GM08714 (cell line): ENCODE measurements around the gene ZDBF2.
"Not testable (repeated sequence)": the region's sequence is repeated elsewhere in the genome, so short reads cannot be mapped to it uniquely, and the experiment has no call there.

Experiments
- H3K4me3 ChIP-seq: fragments of 200-500 bp; sonication (Bioruptor generic); 2 replicates; pipeline ENCODE4 v1.5.1; 2014; ENCODE audit warnings: mild to moderate bottlenecking, low read length, inconsistent platforms
- ZNF274 ChIP-seq: IDR thresholded peaks from 2 replicates; pipeline ENCODE4 v1.6.1; 2012; ENCODE audit warnings: mild to moderate bottlenecking, low read depth, low read length

The ZDBF2 gene

GRCh38 chr2:206336861-206337260 is 62.4 kb downstream of the ZDBF2 start:
- H3K4me3 ChIP-seq, result no peak overlapping the region
- TF ChIP-seq ZNF274, result no peak

DNA sequence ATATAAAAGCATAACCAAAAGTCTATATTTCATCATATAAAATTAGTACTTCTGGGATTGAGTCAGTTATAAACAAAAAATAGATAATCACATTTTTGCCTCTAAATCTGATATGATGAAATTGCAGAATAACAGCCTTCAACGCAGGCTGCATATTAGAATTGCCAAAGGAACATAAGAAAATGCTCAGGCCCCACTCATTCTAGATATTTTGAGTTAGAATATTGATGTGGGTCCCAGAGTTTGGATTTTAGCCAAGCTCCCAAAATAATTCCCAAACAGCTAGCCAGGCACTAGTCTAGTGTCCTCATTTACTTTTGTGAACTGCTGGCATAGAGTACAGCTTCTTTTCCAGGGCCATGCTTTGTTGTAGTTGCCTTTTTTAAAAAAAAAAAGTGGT is 63.5 kb downstream of the ZDBF2 start:
- H3K4me3 ChIP-seq, result no peak overlapping the region
- TF ChIP-seq ZNF274, result no peak

DNA sequence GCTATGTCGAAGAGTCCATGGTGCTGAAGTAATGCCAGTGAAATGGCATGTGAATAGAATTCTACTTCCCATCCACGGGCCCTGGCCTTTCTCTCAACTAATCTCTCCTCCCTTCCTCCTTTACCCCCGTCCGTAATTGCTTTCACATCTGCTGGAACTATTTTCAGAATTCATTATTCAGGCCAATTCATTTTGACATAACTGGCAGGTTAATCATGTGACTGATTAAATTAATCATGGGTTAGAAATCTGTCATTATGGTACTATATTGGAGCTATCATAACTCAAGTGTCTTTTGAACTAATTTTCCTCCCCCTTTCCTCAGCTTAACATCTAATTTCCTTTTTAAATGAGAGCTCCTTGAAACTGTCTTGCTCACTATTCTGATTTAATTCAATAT is 66.9 kb downstream of the ZDBF2 start:
- no peak overlapping the region for H3K4me3 ChIP-seq
- no peak for TF ChIP-seq ZNF274

DNA sequence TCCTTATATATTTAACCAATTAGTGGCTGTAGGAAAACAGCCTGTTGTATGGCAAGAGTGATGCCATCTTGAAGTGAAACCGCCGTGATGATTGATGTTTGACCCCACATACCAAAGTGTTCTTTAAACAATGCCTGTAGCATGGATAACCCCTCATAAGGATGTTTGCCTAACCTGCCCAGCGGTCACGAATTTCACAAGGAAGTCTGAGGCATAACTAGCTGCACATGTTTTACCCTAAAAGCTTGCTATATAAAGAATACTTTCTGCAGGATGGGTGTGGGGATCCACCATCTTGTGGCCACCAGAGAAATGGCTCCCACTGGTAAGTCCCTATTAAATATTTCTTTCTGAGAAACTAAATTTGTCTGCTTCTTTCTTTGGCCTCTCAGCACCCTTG is 68.7 kb downstream of the ZDBF2 start:
- no peak overlapping the region for H3K4me3 ChIP-seq
- no peak for TF ChIP-seq ZNF274

DNA sequence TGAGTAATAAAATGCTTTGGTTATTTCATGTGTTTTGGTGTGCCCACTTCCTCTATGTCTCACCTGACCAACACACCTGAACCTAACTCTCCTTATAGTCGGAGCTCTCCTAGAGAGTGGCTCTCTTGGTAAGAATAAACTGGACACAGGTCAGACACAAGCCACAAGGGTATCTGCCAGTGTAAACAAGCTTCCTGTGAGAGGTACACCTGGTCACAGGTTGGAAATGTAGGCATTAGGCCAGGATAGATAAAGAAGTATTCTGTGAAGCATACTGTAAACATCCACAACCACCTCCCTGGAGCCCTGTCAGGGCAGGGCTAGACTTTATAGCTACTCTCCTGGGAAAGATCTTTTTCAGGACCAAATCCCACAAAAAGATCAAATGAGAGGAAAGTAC is 69.4 kb downstream of the ZDBF2 start:
- H3K4me3 ChIP-seq, result no peak overlapping the region
- no peak for TF ChIP-seq ZNF274

- no peak for TF ChIP-seq ZNF274
- no peak overlapping the region for H3K4me3 ChIP-seq
These were observed 71.1 kb downstream of the ZDBF2 start for GRCh38 chr2:206345606-206346005.

DNA sequence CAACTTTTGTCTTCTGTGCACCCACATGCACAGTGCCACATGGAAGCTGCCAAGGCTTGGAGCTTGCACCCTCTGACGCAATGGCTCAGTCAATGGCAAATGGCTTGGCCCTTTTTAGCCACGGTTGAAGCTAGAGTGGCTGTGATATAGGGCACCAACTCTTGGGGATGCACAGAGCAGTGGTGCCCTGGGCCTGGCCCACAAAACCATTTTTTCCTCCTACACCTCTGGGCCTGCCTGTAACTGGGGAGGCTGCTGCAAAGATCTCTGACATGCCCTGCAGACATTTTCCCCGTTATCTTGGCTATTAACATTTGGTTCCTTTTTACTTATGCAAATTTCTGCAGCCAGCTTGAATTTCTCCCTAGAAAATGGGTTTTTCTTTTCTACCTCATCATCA is 74.9 kb downstream of the ZDBF2 start:
- H3K4me3 ChIP-seq, result no peak overlapping the region

GRCh38 chr2:206352571-206352970 is 78.1 kb downstream of the ZDBF2 start:
- no peak for TF ChIP-seq ZNF274

More for the DNA sequence above, 74.9 kb downstream of the ZDBF2 start:
- no peak for TF ChIP-seq ZNF274

DNA sequence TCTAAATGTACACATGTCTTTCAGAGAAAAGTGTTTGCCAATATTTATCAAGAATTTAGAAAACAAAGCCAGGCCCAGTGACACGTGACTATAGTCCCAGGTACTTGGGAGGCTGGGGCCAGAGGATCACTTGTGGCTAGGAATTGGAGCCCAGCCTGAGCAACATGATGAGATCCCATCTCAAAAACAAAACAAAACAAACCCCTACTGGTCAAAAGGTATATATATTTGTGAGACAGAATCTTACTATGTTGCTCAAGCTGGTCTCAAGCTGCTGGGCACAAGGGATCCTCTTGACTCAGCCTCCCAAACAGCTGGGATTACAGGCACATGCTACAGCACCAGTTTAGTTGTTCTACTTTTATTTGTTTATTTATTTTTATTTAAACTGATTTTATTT is 79.2 kb downstream of the ZDBF2 start:
- no peak overlapping the region for H3K4me3 ChIP-seq
- no peak for TF ChIP-seq ZNF274

More at GRCh38 chr2:206352571-206352970, 78.1 kb downstream of the ZDBF2 start:
- H3K4me3 ChIP-seq, result no peak overlapping the region

DNA sequence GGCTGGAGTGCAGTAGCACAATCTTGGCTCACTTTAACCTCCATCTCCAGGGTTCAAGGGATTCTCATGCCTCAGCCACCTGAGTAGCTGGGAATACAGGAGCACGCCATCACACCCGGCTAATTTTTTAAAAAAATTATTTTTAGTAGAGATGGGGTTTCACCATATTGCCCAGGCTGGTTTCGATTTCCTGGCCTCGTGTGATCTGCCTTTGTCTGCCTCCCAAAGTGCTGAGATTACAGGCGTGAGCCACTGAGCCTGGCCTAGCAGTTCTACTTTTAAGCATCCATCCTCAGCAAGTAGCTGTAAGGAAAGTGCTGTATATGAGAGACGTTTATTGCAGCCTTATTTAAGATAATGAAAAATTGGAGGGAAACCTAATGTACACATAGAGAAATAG is 79.7 kb downstream of the ZDBF2 start:
- no peak overlapping the region for H3K4me3 ChIP-seq
- no peak for TF ChIP-seq ZNF274

DNA sequence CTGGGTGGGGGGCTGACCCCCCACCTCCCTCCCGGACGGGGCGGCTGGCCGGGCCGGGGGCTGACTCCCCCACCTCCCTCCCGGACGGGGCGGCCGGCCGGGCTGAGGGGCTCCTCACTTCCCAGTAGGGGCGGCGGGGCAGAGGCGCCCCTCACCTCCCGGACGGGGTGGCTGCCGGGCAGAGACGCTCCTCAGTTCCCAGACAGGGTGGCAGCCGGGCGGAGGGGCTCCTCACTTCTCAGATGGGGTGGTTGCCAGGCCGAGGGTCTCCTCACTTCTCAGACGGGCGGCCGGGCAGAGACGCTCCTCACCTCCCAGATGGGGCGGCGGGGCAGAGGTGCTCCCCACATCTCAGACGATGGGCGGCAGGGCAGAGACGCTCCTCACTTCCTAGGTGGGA is 82.4 kb downstream of the ZDBF2 start:
- not testable (repeated sequence) for H3K4me3 ChIP-seq

GRCh38 chr2:206360840-206361239 is 86.4 kb downstream of the ZDBF2 start:
- H3K4me3 ChIP-seq, result not testable (repeated sequence)

DNA sequence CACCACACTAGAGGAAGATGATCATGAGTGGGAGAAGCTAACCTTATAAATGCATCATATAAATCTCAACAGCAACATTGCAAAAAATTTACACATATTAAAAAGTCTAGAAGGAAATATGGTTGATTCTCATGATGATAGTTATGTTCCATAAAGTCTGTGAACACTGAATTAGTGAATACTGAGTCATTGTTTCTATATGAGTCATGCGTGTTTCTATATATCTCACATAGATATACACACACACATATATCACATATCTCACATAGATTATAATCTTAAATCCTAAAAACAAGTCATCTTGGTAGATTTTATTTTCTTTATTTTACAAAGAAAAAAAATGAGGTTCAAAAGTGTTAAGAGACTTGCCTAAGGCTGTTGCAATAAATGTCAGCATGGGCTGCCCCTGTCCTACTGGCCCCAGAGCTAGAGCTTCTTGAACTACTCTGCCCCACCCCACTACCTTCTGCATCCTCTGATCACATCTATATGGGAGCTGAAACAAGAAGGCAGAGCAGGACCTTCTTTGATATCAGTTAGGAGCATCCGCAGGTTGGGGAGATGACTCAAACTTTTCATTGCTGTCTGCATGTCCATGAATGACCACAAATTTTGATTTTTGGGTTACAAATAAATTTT is 87.1 kb downstream of the ZDBF2 start:
- H3K4me3 ChIP-seq, result no peak overlapping the region
- no peak for TF ChIP-seq ZNF274
